ENCODE results near the gene CD200R1. TPM values are rescaled to one million over a fixed set of nuclear protein-coding genes. Genes with fewer than 3 reads are reported as not detected.
"Not testable (repeated sequence)": the region's sequence is repeated elsewhere in the genome, so short reads cannot be mapped to it uniquely, and the experiment has no call there.

Gene CD200R1
- total RNA-seq, 4 donors from 2014 or later = 0.68 to 1.1 TPM; not detected in 2

DNA sequence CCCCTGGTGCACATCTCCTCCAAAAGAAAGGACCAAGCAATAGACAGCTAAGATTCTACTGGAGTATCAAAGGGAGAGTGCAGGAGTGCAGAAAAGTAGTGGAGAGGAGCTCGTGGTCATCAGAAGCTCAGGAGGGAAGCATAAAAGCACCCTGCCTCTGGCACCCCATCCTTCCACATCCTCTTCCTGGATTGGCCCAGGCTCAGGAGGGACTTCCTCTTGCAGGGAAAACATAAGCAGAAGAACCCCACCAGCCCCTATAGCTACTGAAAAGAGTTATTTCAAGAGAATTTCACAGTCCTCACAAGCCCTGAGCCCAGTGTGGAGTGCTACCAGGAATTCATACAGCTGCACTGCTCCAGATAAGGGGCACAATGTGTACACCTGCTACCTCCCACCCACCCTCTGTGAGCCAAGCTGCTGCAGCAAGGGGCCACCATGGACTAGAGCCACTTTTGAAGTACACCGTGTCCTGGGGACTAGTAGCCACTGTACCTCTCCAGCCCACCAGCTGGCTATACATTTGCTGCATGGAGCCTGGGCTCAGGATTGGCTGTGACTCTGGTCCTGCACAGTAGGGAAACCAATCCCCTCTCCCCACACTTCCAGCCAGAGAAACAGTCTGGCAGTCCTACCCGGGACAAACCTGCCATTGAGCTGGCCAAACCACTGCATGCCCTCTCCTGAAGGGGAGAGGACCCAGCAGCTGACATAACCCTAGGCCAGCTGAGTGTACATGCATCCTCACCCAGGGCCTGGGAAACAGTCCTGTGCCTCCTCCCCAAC is 43.0 kb downstream of the CD200R1 start:
- intact Hi-C loops (cut with DNase I; ENCODE audit: low total_unique reads) = no loop called here
- Histone ChIP-seq H3K36me3 (no peaks in the 10 kb centered on the region), H3K9me3 (no peaks in the 10 kb centered on the region), H3K4me3 (no peak overlapping the region), H3K27me3 (no peaks in the 10 kb centered on the region), H3K27ac (no peak overlapping the region), H3K4me1 (no peaks in the 10 kb centered on the region)
- no peak for TF ChIP-seq CTCF (IDR thresholded peaks at IDR 0.05)
- no peak for TF ChIP-seq POLR2AphosphoS5 (IDR thresholded peaks at IDR 0.05)
- no peak for TF ChIP-seq POLR2A (IDR thresholded peaks at IDR 0.05)
- no peak for TF ChIP-seq EP300 (IDR thresholded peaks at IDR 0.05; ENCODE audit: low read depth)
- in situ Hi-C loops (cut with MboI; ENCODE audit: low pct_ligation_motif_present in 1 of 4, low pct_unique_long_range_greater_than_20kb in 1 of 4, low sequenced_read_pairs in 3 of 4) = no loop called here
- 40% methylated on average over 2 of the region's 3 CpGs; no CpG with 5 or more reads in 1 of the 2 donors for WGBS, 2 donors (ENCODE audit: low coverage in 1 of 2)
- DNase-seq = no peak

DNA sequence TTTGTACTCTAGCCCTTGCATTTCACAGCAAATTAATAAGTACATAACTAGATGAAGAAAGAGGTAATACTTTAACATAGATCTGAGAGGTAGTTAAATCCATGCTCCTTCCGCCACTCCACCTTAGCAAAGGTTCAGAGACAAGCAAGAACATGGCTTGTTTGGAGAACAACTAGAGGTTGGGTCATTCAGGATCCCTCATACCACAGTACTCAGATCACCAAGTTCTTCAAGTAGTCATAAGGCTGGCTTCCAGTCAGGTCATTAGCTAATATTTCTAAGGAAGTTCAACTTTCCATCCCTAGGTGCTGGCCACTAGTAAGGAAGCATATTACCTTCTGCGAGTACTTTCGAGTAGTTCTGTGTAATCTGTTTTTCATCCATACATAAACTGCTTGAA is 44.1 kb downstream of the CD200R1 start:
- no peaks in the 10 kb centered on the region for H3K4me1 ChIP-seq
- no peak overlapping the region for H3K27ac ChIP-seq
- intact Hi-C loops (cut with DNase I; ENCODE audit: low total_unique reads) = no loop called here
- 89 to 98% methylated on average over 3 of the region's 3 CpGs for WGBS, 2 donors (ENCODE audit: low coverage in 1 of 2)
- H3K27me3 ChIP-seq = no peaks in the 10 kb centered on the region
- H3K36me3 ChIP-seq = no peaks in the 10 kb centered on the region
- no peak overlapping the region for H3K4me3 ChIP-seq
- in situ Hi-C loops (cut with MboI; ENCODE audit: low pct_ligation_motif_present in 1 of 4, low pct_unique_long_range_greater_than_20kb in 1 of 4, low sequenced_read_pairs in 3 of 4) = no loop called here
- no peaks in the 10 kb centered on the region for H3K9me3 ChIP-seq
- DNase-seq = no peak
- TF ChIP-seq CTCF (IDR thresholded peaks at IDR 0.05) (no peak), EP300 (IDR thresholded peaks at IDR 0.05; ENCODE audit: low read depth) (no peak)

- DNase-seq = no peak
- no peaks in the 10 kb centered on the region for H3K36me3 ChIP-seq
- no peak overlapping the region for H3K4me3 ChIP-seq
- no peaks in the 10 kb centered on the region for H3K9me3 ChIP-seq
- no peak overlapping the region for H3K27ac ChIP-seq
- H3K4me1 ChIP-seq = no peaks in the 10 kb centered on the region
- no peaks in the 10 kb centered on the region for H3K27me3 ChIP-seq
- in situ Hi-C loops (cut with MboI; ENCODE audit: low pct_ligation_motif_present in 1 of 4, low pct_unique_long_range_greater_than_20kb in 1 of 4, low sequenced_read_pairs in 3 of 4) (no loop called here), intact Hi-C loops (cut with DNase I; ENCODE audit: low total_unique reads) (no loop called here)
- TF ChIP-seq EP300 (IDR thresholded peaks at IDR 0.05; ENCODE audit: low read depth) (no peak), POLR2A (IDR thresholded peaks at IDR 0.05) (no peak), CTCF (IDR thresholded peaks at IDR 0.05) (no peak), POLR2AphosphoS5 (IDR thresholded peaks at IDR 0.05) (no peak)
- 30 to 41% methylated on average over 2 of the region's 2 CpGs for WGBS, 2 donors (ENCODE audit: low coverage in 1 of 2)
Observed at GRCh38 chr3:112925969-112926368, 48.9 kb downstream of the CD200R1 start.

GRCh38 chr3:112925560-112925959 is 49.3 kb downstream of the CD200R1 start:
- WGBS, 2 donors (ENCODE audit: low coverage in 1 of 2) = 83 to 100% methylated on average over 2 of the region's 2 CpGs
- no peak overlapping the region for H3K27ac ChIP-seq
- H3K4me1 ChIP-seq = no peaks in the 10 kb centered on the region

GRCh38 chr3:112919541-112919940 is 55.4 kb downstream of the CD200R1 start:
- 83 to 94% methylated on average over 5 of the region's 5 CpGs for WGBS, 2 donors (ENCODE audit: low coverage in 1 of 2)
- H3K4me3 ChIP-seq; H3K4me1 ChIP-seq; intact Hi-C loops (cut with DNase I; ENCODE audit: low total_unique reads); DNase-seq; H3K27ac ChIP-seq; in situ Hi-C loops (cut with MboI; ENCODE audit: low pct_ligation_motif_present in 1 of 4, low pct_unique_long_range_greater_than_20kb in 1 of 4, low sequenced_read_pairs in 3 of 4); H3K36me3 ChIP-seq; H3K27me3 ChIP-seq; H3K9me3 ChIP-seq: not testable (repeated sequence)

More at GRCh38 chr3:112925560-112925959, 49.3 kb downstream of the CD200R1 start:
- TF ChIP-seq EP300 (IDR thresholded peaks at IDR 0.05; ENCODE audit: low read depth) = no peak
- TF ChIP-seq CTCF (IDR thresholded peaks at IDR 0.05) = no peak
- TF ChIP-seq POLR2AphosphoS5 (IDR thresholded peaks at IDR 0.05) = no peak
- no peak for TF ChIP-seq POLR2A (IDR thresholded peaks at IDR 0.05)
- Histone ChIP-seq H3K27me3 (no peaks in the 10 kb centered on the region), H3K36me3 (no peaks in the 10 kb centered on the region), H3K4me3 (no peak overlapping the region), H3K9me3 (no peaks in the 10 kb centered on the region)
- intact Hi-C loops (cut with DNase I; ENCODE audit: low total_unique reads) (no loop called here), in situ Hi-C loops (cut with MboI; ENCODE audit: low pct_ligation_motif_present in 1 of 4, low pct_unique_long_range_greater_than_20kb in 1 of 4, low sequenced_read_pairs in 3 of 4) (no loop called here)
- DNase-seq = no peak
